Measurements from ENCODE around the gene SDCCAG8. TPM values are rescaled to one million over a fixed set of nuclear protein-coding genes. Genes with fewer than 3 reads are reported as not detected.

SDCCAG8 gene
- total and polyA plus RNA-seq, 2 experiments from 2014 or later = 28.3 to 39.3 TPM

DNA sequence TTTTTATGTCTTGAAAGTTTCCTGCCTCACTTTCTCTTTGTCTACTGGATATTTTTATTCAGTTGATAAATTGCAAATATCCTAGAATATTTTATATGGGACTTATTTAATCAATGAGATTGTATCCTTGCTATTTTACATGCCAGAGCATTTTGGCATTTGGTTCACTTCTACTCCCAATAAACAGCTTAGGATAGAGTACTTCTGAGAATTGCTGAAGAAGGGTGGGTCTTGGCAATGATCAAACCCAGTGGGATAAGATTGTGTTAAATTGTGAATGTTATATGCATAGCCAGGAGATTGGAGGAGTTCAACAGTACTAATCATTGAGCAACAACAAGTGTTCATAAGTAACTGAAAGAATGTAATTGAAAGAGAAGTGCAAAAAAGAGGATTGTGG, 60.1 kb downstream of the SDCCAG8 start:
- no peaks in the 10 kb centered on the region for H3K9me2 ChIP-seq (replicated peaks; ENCODE audit: insufficient read depth)
- H3K79me2 ChIP-seq = no peaks in the 10 kb centered on the region
- H3K27ac ChIP-seq = no peak overlapping the region
- H3K27me3 ChIP-seq = no peaks in the 10 kb centered on the region
- no peaks in the 10 kb centered on the region for H4K20me1 ChIP-seq (ENCODE audit: insufficient read depth, poor library complexity, severe bottlenecking)
- no peaks in the 10 kb centered on the region for H3K4me1 ChIP-seq (ENCODE audit: insufficient read depth)
- DNase-seq (ENCODE audit: low spot score) = no peak
- TF ChIP-seq EZH2 (IDR thresholded peaks at IDR 0.05; ENCODE audit: borderline replicate concordance) (no peak), EZH2phosphoT487 (IDR thresholded peaks at IDR 0.05; ENCODE audit: low read depth, severe bottlenecking, unreplicated experiment) (no peak)
- no peaks in the 10 kb centered on the region for H3K9me3 ChIP-seq (ENCODE audit: low read depth)
- no peak overlapping the region for H3K4me2 ChIP-seq
- H3K4me3 ChIP-seq = no peak overlapping the region
- H3K36me3 ChIP-seq (replicated peaks; ENCODE audit: insufficient read depth, low read depth) = no peaks in the 10 kb centered on the region
- no peak overlapping the region for H2AFZ ChIP-seq

GRCh38 chr1:243316366-243316989, 60.6 kb downstream of the SDCCAG8 start:
- H3K36me3 ChIP-seq (replicated peaks; ENCODE audit: insufficient read depth, low read depth) = no peaks in the 10 kb centered on the region
- no peaks in the 10 kb centered on the region for H3K27me3 ChIP-seq
- H3K27ac ChIP-seq = no peak overlapping the region
- no peaks in the 10 kb centered on the region for H3K4me1 ChIP-seq (ENCODE audit: insufficient read depth)
- WGBS (ENCODE audit: low lambda C conversion rate, missing lambda C conversion rate) = 63% methylated on average over 12 of the region's 12 CpGs
- no peak for TF ChIP-seq EZH2phosphoT487 (IDR thresholded peaks at IDR 0.05; ENCODE audit: low read depth, severe bottlenecking, unreplicated experiment)
- TF ChIP-seq EZH2 (IDR thresholded peaks at IDR 0.05; ENCODE audit: borderline replicate concordance) = no peak
- TF ChIP-seq, protein P1, sequence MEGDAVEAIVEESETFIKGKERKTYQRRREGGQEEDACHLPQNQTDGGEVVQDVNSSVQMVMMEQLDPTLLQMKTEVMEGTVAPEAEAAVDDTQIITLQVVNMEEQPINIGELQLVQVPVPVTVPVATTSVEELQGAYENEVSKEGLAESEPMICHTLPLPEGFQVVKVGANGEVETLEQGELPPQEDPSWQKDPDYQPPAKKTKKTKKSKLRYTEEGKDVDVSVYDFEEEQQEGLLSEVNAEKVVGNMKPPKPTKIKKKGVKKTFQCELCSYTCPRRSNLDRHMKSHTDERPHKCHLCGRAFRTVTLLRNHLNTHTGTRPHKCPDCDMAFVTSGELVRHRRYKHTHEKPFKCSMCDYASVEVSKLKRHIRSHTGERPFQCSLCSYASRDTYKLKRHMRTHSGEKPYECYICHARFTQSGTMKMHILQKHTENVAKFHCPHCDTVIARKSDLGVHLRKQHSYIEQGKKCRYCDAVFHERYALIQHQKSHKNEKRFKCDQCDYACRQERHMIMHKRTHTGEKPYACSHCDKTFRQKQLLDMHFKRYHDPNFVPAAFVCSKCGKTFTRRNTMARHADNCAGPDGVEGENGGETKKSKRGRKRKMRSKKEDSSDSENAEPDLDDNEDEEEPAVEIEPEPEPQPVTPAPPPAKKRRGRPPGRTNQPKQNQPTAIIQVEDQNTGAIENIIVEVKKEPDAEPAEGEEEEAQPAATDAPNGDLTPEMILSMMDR (IDR thresholded peaks at IDR 0.05; ENCODE audit: poor library complexity) = no peak
- no peak overlapping the region for H3K4me3 ChIP-seq
- H3K79me2 ChIP-seq = no peaks in the 10 kb centered on the region
- H4K20me1 ChIP-seq (ENCODE audit: insufficient read depth, poor library complexity, severe bottlenecking) = no peaks in the 10 kb centered on the region
- DNase-seq (ENCODE audit: low spot score) = no peak
- H3K9me3 ChIP-seq (ENCODE audit: low read depth) = no peaks in the 10 kb centered on the region
- H3K9me2 ChIP-seq (replicated peaks; ENCODE audit: insufficient read depth) = no peaks in the 10 kb centered on the region
- H2AFZ ChIP-seq = no peak overlapping the region
- H3K4me2 ChIP-seq = no peak overlapping the region

- no peaks in the 10 kb centered on the region for H4K20me1 ChIP-seq (ENCODE audit: insufficient read depth, poor library complexity, severe bottlenecking)
- H3K27me3 ChIP-seq = no peaks in the 10 kb centered on the region
- no peak for DNase-seq (ENCODE audit: low spot score)
- no peaks in the 10 kb centered on the region for H3K79me2 ChIP-seq
- no peak overlapping the region for H3K4me2 ChIP-seq
- H3K27ac ChIP-seq = no peak overlapping the region
- H3K9me2 ChIP-seq (replicated peaks; ENCODE audit: insufficient read depth) = no peaks in the 10 kb centered on the region
- H3K4me1 ChIP-seq (ENCODE audit: insufficient read depth) = no peaks in the 10 kb centered on the region
- no peak overlapping the region for H2AFZ ChIP-seq
- no peaks in the 10 kb centered on the region for H3K9me3 ChIP-seq (ENCODE audit: low read depth)
- no peaks in the 10 kb centered on the region for H3K36me3 ChIP-seq (replicated peaks; ENCODE audit: insufficient read depth, low read depth)
- 86% methylated on average over 7 of the region's 7 CpGs for WGBS (ENCODE audit: low lambda C conversion rate, missing lambda C conversion rate)
- TF ChIP-seq, protein P1 (IDR thresholded peaks at IDR 0.05; ENCODE audit: poor library complexity) = no peak
- TF ChIP-seq EZH2 (IDR thresholded peaks at IDR 0.05; ENCODE audit: borderline replicate concordance) (no peak), EZH2phosphoT487 (IDR thresholded peaks at IDR 0.05; ENCODE audit: low read depth, severe bottlenecking, unreplicated experiment) (no peak)
- H3K4me3 ChIP-seq = no peak overlapping the region
These were observed 64.4 kb downstream of the SDCCAG8 start for GRCh38 chr1:243320224-243320623.

DNA sequence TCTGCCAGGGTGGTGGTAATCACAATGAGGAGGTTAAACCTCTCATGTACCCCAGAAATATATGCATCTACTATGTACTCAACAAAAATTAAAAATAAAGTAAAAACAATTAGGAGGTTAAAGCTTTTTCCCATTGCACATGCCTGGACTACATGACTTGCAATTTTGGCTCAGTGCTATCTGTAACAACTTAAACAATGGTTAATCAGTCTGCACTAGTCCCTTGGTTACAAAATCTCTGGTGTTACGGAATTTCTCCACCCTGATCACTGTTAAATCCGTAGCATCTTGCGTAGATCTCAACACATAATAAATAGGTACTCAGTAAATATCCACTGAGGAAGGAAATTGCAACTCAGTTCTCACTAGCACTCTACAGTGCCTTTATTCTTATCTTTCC, 66.5 kb downstream of the SDCCAG8 start:
- Histone ChIP-seq H4K20me1 (ENCODE audit: insufficient read depth, poor library complexity, severe bottlenecking) (no peaks in the 10 kb centered on the region), H3K4me3 (no peak overlapping the region), H3K79me2 (no peaks in the 10 kb centered on the region), H2AFZ (no peak overlapping the region), H3K4me2 (no peak overlapping the region), H3K27me3 (no peaks in the 10 kb centered on the region), H3K36me3 (replicated peaks; ENCODE audit: insufficient read depth, low read depth) (no peaks in the 10 kb centered on the region), H3K9me2 (replicated peaks; ENCODE audit: insufficient read depth) (no peaks in the 10 kb centered on the region), H3K27ac (no peak overlapping the region), H3K9me3 (ENCODE audit: low read depth) (no peaks in the 10 kb centered on the region), H3K4me1 (ENCODE audit: insufficient read depth) (no peaks in the 10 kb centered on the region)
- WGBS (ENCODE audit: low lambda C conversion rate, missing lambda C conversion rate) = 92% methylated on average over 3 of the region's 3 CpGs
- DNase-seq (ENCODE audit: low spot score) = no peak
- TF ChIP-seq EZH2phosphoT487 (IDR thresholded peaks at IDR 0.05; ENCODE audit: low read depth, severe bottlenecking, unreplicated experiment) (no peak), EZH2 (IDR thresholded peaks at IDR 0.05; ENCODE audit: borderline replicate concordance) (no peak)
- TF ChIP-seq, protein P1 (IDR thresholded peaks at IDR 0.05; ENCODE audit: poor library complexity) = no peak
